Trophoblast cell (in vitro differentiated cells and primary cell): ENCODE results near the gene B4GALNT1.
"Not testable (repeated sequence)": the region's sequence is repeated elsewhere in the genome, so short reads cannot be mapped to it uniquely, and the experiment has no call there.

Experiments used
- DNase-seq, 2 donors: peaks; one replicate each; pipeline ENCODE4 v3.0.0-alpha.2; 2016
- H2AFZ ChIP-seq: 2 replicates; pipeline ENCODE4 v1.6.1; 2013; ENCODE audit warnings: low read length, moderate library complexity, mild to moderate bottlenecking; ENCODE audit not compliant: insufficient read depth, poor library complexity
- H2AK5ac ChIP-seq: 2 replicates; pipeline ENCODE4 v1.6.1; 2013; ENCODE audit warnings: mild to moderate bottlenecking, low read length
- H2BK120ac ChIP-seq: 2 replicates; pipeline ENCODE4 v1.6.1; 2013; ENCODE audit warnings: low read length, mild to moderate bottlenecking, moderate library complexity; ENCODE audit not compliant: insufficient read depth, poor library complexity
- H2BK12ac ChIP-seq: 2 replicates; pipeline ENCODE4 v1.6.1; 2013; ENCODE audit warnings: mild to moderate bottlenecking, low read length, moderate library complexity
- H2BK5ac ChIP-seq: 2 replicates; pipeline ENCODE4 v1.6.1; 2013; ENCODE audit warnings: low read length, low read depth, moderate library complexity, mild to moderate bottlenecking; ENCODE audit not compliant: poor library complexity
- H3K14ac ChIP-seq: 2 replicates; pipeline ENCODE4 v1.6.1; 2013; ENCODE audit warnings: mild to moderate bottlenecking, low read length
- H3K18ac ChIP-seq: 2 replicates; pipeline ENCODE4 v1.6.1; 2013; ENCODE audit warnings: mild to moderate bottlenecking, low read length
- H3K23ac ChIP-seq: 2 replicates; pipeline ENCODE4 v1.6.1; 2013; ENCODE audit warnings: low read length
- H3K27ac ChIP-seq: 2 replicates; pipeline ENCODE4 v1.5.1; 2013; ENCODE audit warnings: low read depth, mild to moderate bottlenecking, inconsistent platforms, low read length, moderate library complexity
- H3K27me3 ChIP-seq: 2 replicates; pipeline ENCODE4 v1.6.1; 2013; ENCODE audit warnings: inconsistent platforms, mild to moderate bottlenecking, low read length, moderate library complexity; ENCODE audit not compliant: insufficient read depth
- H3K36me3 ChIP-seq, 2 experiments: 1 replicate in 1 of 2; 2 replicates in 1 of 2; pipeline ENCODE4 v1.6.1; 2013; ENCODE audit warnings: low read length in 2 of 2, mild to moderate bottlenecking in 2 of 2, moderate library complexity in 1 of 2; ENCODE audit not compliant: insufficient read depth in 2 of 2, control insufficient read depth in 1 of 2
- H3K4ac ChIP-seq: 2 replicates; pipeline ENCODE4 v1.6.1; 2013; ENCODE audit warnings: low read depth, mild to moderate bottlenecking, low read length, moderate library complexity
- H3K4me1 ChIP-seq, 2 experiments: 1 replicate in 1 of 2; 2 replicates in 1 of 2; pipeline ENCODE4 v1.6.1; 2013; ENCODE audit warnings: low read length in 2 of 2, mild to moderate bottlenecking in 2 of 2, moderate library complexity in 1 of 2; ENCODE audit not compliant: insufficient read depth in 2 of 2, control insufficient read depth in 1 of 2
- H3K4me2 ChIP-seq: 2 replicates; pipeline ENCODE4 v1.6.1; 2013; ENCODE audit warnings: inconsistent platforms, mild to moderate bottlenecking, low read length, moderate library complexity
- H3K4me3 ChIP-seq: 2 replicates; pipeline ENCODE4 v1.5.1; 2013; ENCODE audit warnings: mild to moderate bottlenecking, low read depth, low read length, inconsistent platforms
- H3K79me1 ChIP-seq: one replicate; pipeline ENCODE4 v1.6.1; 2013; ENCODE audit warnings: low read length
- H3K79me2 ChIP-seq: 2 replicates; pipeline ENCODE4 v1.6.1; 2013; ENCODE audit warnings: low read length, mild to moderate bottlenecking; ENCODE audit not compliant: control insufficient read depth, insufficient read depth, poor library complexity
- H3K9ac ChIP-seq: 2 replicates; pipeline ENCODE4 v1.6.1; 2013; ENCODE audit warnings: mild to moderate bottlenecking, low read length
- H3K9me3 ChIP-seq: 2 replicates; pipeline ENCODE4 v1.6.1; 2013; ENCODE audit warnings: low read depth, mild to moderate bottlenecking, control low read depth, inconsistent platforms, low read length; ENCODE audit not compliant: insufficient read depth
- H4K12ac ChIP-seq: 2 replicates; pipeline ENCODE4 v1.6.1; 2013; ENCODE audit warnings: low read depth, mild to moderate bottlenecking, low read length, moderate library complexity
- H4K8ac ChIP-seq: 2 replicates; pipeline ENCODE4 v1.6.1; 2013; ENCODE audit warnings: low read depth, mild to moderate bottlenecking, low read length, moderate library complexity
- H4K91ac ChIP-seq: one replicate; pipeline ENCODE4 v1.6.1; 2013; ENCODE audit warnings: low read depth, mild to moderate bottlenecking, low read length, moderate library complexity
- WGBS: extraction: QIAGEN DNeasy Blood & Tissue Kit; methylation state at CpG from one replicate; pipeline ENCODE4 v1.1.7; 2013; ENCODE audit warnings: missing lambda C conversion rate; ENCODE audit not compliant: insufficient read length, insufficient coverage; ENCODE audit errors: extremely low coverage; 5-methylcytosine and 5-hydroxymethylcytosine counted together

The B4GALNT1 gene

GRCh38 chr12:57588951-57589610 is 43.9 kb downstream of the B4GALNT1 start:
- H4K91ac ChIP-seq, H3K18ac ChIP-seq, DNase-seq, H3K4me3 ChIP-seq, H3K79me1 ChIP-seq, H3K23ac ChIP-seq, H4K12ac ChIP-seq, H3K4me2 ChIP-seq, H2AK5ac ChIP-seq, H3K9me3 ChIP-seq, H2BK5ac ChIP-seq, H3K27me3 ChIP-seq, H4K8ac ChIP-seq, H3K36me3 ChIP-seq, H3K9ac ChIP-seq, H3K4ac ChIP-seq, H2BK12ac ChIP-seq, H2AFZ ChIP-seq, H2BK120ac ChIP-seq, H3K27ac ChIP-seq, H3K79me2 ChIP-seq, H3K14ac ChIP-seq: not testable (repeated sequence)
- WGBS, result no CpG with 5 or more reads among the region's 15 CpGs
- H3K4me1 ChIP-seq, result peaks cover 4 to 11% of the 10 kb centered on the region in 2 experiments

GRCh38 chr12:57586832-57587429 is 46.1 kb downstream of the B4GALNT1 start:
- no peak overlapping the region for H2AFZ ChIP-seq
- no peaks in the 10 kb centered on the region for H3K9me3 ChIP-seq
- WGBS, result no CpG with 5 or more reads among the region's 3 CpGs

GRCh38 chr12:57586128-57586527 is 46.9 kb downstream of the B4GALNT1 start:
- Histone ChIP-seq H3K79me2 (peaks cover under 1% of the 10 kb centered on the region), H2AFZ (no peak overlapping the region), H2BK120ac (no peak overlapping the region), H2AK5ac (no peak overlapping the region), H3K27ac (no peak overlapping the region), H4K91ac (no peak overlapping the region), H3K9ac (no peak overlapping the region), H3K4me1 (peaks cover 0 to 3% of the 10 kb centered on the region in 2 experiments), H4K8ac (no peak overlapping the region), H3K27me3 (no peaks in the 10 kb centered on the region), H3K4me3 (no peak overlapping the region), H3K18ac (no peak overlapping the region), H3K4ac (no peak overlapping the region), H2BK5ac (no peak overlapping the region), H4K12ac (no peak overlapping the region), H3K14ac (no peak overlapping the region), H3K4me2 (no peak overlapping the region), H3K36me3 (no peaks in the 10 kb centered on the region), H3K23ac (no peak overlapping the region), H3K9me3 (no peaks in the 10 kb centered on the region), H2BK12ac (no peak overlapping the region), H3K79me1 (peaks cover 2% of the 10 kb centered on the region)
- no peak for DNase-seq
- WGBS, result 100% methylated on average over 1 of the region's 3 CpGs

More at GRCh38 chr12:57586832-57587429, 46.1 kb downstream of the B4GALNT1 start:
- Histone ChIP-seq H3K4me2 (no peak overlapping the region), H2BK5ac (no peak overlapping the region), H3K79me2 (peaks cover 3% of the 10 kb centered on the region), H3K14ac (no peak overlapping the region), H4K12ac (no peak overlapping the region), H2BK120ac (no peak overlapping the region), H4K91ac (no peak overlapping the region), H4K8ac (no peak overlapping the region), H3K23ac (no peak overlapping the region), H3K9ac (no peak overlapping the region), H3K4ac (no peak overlapping the region), H3K36me3 (no peaks in the 10 kb centered on the region), H3K79me1 (peaks cover 5% of the 10 kb centered on the region), H2BK12ac (no peak overlapping the region), H3K27ac (no peak overlapping the region), H3K18ac (no peak overlapping the region), H2AK5ac (no peak overlapping the region), H3K4me1 (peaks cover 2 to 6% of the 10 kb centered on the region in 2 experiments), H3K4me3 (no peak overlapping the region), H3K27me3 (no peaks in the 10 kb centered on the region)
- no peak for DNase-seq

GRCh38 chr12:57585156-57585555 is 47.8 kb downstream of the B4GALNT1 start:
- no peak overlapping the region for H3K27ac ChIP-seq
- H2AK5ac ChIP-seq, result no peak overlapping the region
- H3K4me2 ChIP-seq, result no peak overlapping the region
- no peak overlapping the region for H3K9ac ChIP-seq
- no peaks in the 10 kb centered on the region for H3K9me3 ChIP-seq
- no peaks in the 10 kb centered on the region for H3K36me3 ChIP-seq
- H3K4ac ChIP-seq, result no peak overlapping the region
- H2BK12ac ChIP-seq, result no peak overlapping the region
- no peaks in the 10 kb centered on the region for H3K27me3 ChIP-seq
- no peak for DNase-seq
- H3K18ac ChIP-seq, result no peak overlapping the region
- H3K79me1 ChIP-seq, result no peaks in the 10 kb centered on the region
- no peaks in the 10 kb centered on the region for H3K79me2 ChIP-seq
- H3K4me1 ChIP-seq, result no peaks in the 10 kb centered on the region
- no peak overlapping the region for H2BK120ac ChIP-seq
- H3K4me3 ChIP-seq, result no peak overlapping the region
- no peak overlapping the region for H4K91ac ChIP-seq
- H2BK5ac ChIP-seq, result no peak overlapping the region
- no peak overlapping the region for H3K14ac ChIP-seq
- H4K8ac ChIP-seq, result no peak overlapping the region
- whole genome bisulfite sequencing, result no CpG with 5 or more reads among the region's 2 CpGs
- H3K23ac ChIP-seq, result no peak overlapping the region
- H4K12ac ChIP-seq, result no peak overlapping the region
- no peak overlapping the region for H2AFZ ChIP-seq
